CD4-positive, alpha-beta T cell treated with Interleukin-6 at 100 ng/mL for 8 hours (primary cell): ENCODE measurements around the gene DHRS12.
A peak's percentile ranks its signal among the peaks of the same experiment; 100 is the strongest.

ENCODE experiments used
- DNase-seq: peaks from one replicate; pipeline ENCODE4 v3.0.0-alpha.2; 2020; ENCODE audit warnings: mixed read lengths, low spot score

Gene DHRS12

GRCh38 chr13:51808811-51809210, 4.8 kb upstream of the DHRS12 start:
- no peak for DNase-seq

- DNase-seq: no peak
Measured at GRCh38 chr13:51807041-51807440, 3.1 kb upstream of the DHRS12 start.

- no peak for DNase-seq
Measured at GRCh38 chr13:51806566-51806965, 2.6 kb upstream of the DHRS12 start.

- DNase-seq: no peak
Measured at GRCh38 chr13:51805925-51806324, 2.0 kb upstream of the DHRS12 start.

GRCh38 chr13:51805313-51805712, 1.4 kb upstream of the DHRS12 start:
- DNase-seq: no peak

GRCh38 chr13:51804295-51805172, 571 bp upstream of the DHRS12 start:
- DNase-seq: peak; percentile 39

GRCh38 chr13:51802631-51803418, 1.1 kb downstream of the DHRS12 start:
- no peak for DNase-seq

GRCh38 chr13:51801631-51802099, 2.3 kb downstream of the DHRS12 start:
- DNase-seq: no peak

- DNase-seq: no peak
Measured at GRCh38 chr13:51800486-51800885, 3.5 kb downstream of the DHRS12 start.

- DNase-seq: no peak
Measured at GRCh38 chr13:51799261-51799660, 4.7 kb downstream of the DHRS12 start.

GRCh38 chr13:51797664-51798488, 6.1 kb downstream of the DHRS12 start:
- DNase-seq: peak; percentile 70

GRCh38 chr13:51796546-51796945, 7.4 kb downstream of the DHRS12 start:
- DNase-seq: no peak

- DNase-seq: no peak
Measured at GRCh38 chr13:51795419-51795818, 8.5 kb downstream of the DHRS12 start.

GRCh38 chr13:51794964-51795363, 9.0 kb downstream of the DHRS12 start:
- DNase-seq: no peak

GRCh38 chr13:51793570-51794271, 10.2 kb downstream of the DHRS12 start:
- DNase-seq: no peak

GRCh38 chr13:51786425-51787265, 17.3 kb downstream of the DHRS12 start:
- DNase-seq: no peak

GRCh38 chr13:51785712-51786424, 18.1 kb downstream of the DHRS12 start:
- no peak for DNase-seq

- DNase-seq: no peak
Measured at GRCh38 chr13:51784097-51784496, 19.9 kb downstream of the DHRS12 start.

GRCh38 chr13:51783428-51784094, 20.4 kb downstream of the DHRS12 start:
- no peak for DNase-seq
